B cell (primary cell): ENCODE results near the gene UBE2G2.

Experiments
- EZH2 ChIP-seq: IDR thresholded peaks from 2 replicates; pipeline ENCODE4 v1.6.1; 2012; ENCODE audit warnings: borderline replicate concordance, low read depth, mild to moderate bottlenecking, moderate library complexity, low read length; ENCODE audit not compliant: insufficient read depth, poor library complexity, severe bottlenecking
- TF ChIP-seq, protein P1 (sequence below): fragments of 200-600 bp; IDR thresholded peaks from one replicate; pipeline ENCODE4 v1.8.0; 2022; ENCODE audit warnings: antibody characterized with exemption, mild to moderate bottlenecking

DNA sequence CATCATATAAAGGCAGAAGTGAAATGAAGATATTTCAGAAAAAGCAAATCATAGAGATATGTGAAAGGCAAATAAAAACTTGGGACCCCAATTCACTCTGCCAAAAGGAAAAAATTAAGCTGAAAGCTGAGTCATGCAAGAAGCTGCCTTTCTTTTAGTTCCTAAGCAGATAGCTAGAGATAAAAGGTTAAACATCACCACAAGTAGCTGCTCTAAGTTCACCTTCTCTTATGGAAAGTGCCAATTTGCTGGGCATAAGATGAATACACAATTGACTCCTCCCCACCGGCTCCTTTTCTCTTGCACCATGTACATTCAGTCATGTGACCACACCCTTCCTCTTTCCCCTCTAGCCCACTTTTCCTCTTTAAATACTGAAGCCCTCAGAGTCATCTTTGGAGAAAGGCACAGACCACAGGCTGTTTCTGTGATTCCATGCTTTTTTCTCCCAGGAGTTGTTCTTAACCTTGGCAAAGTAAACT, 21.6 kb upstream of the UBE2G2 start:
- TF ChIP-seq, protein P1, sequence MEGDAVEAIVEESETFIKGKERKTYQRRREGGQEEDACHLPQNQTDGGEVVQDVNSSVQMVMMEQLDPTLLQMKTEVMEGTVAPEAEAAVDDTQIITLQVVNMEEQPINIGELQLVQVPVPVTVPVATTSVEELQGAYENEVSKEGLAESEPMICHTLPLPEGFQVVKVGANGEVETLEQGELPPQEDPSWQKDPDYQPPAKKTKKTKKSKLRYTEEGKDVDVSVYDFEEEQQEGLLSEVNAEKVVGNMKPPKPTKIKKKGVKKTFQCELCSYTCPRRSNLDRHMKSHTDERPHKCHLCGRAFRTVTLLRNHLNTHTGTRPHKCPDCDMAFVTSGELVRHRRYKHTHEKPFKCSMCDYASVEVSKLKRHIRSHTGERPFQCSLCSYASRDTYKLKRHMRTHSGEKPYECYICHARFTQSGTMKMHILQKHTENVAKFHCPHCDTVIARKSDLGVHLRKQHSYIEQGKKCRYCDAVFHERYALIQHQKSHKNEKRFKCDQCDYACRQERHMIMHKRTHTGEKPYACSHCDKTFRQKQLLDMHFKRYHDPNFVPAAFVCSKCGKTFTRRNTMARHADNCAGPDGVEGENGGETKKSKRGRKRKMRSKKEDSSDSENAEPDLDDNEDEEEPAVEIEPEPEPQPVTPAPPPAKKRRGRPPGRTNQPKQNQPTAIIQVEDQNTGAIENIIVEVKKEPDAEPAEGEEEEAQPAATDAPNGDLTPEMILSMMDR, result no peak
- no peak for TF ChIP-seq EZH2
